ENCODE results near the gene GRIN3B.

Gene GRIN3B

GRCh38 chr19:953445-954271 is 46.6 kb upstream of the GRIN3B start:
- Histone ChIP-seq H3K9me3 (ENCODE audit: insufficient read depth, low read length) (no peaks in the 10 kb centered on the region), H3K79me2 (ENCODE audit: low read length) (peaks cover 64% of the 10 kb centered on the region), H2AFZ (ENCODE audit: low read depth, low read length) (no peak overlapping the region), H3K27me3 (ENCODE audit: low read depth, low read length) (no peaks in the 10 kb centered on the region), H3K36me3 (replicated peaks; ENCODE audit: low read depth, low read length) (no peaks in the 10 kb centered on the region), H3K4me1 (ENCODE audit: low read length) (peaks cover 66% of the 10 kb centered on the region), H4K20me1 (ENCODE audit: insufficient read depth, low read length) (peaks cover 16% of the 10 kb centered on the region; the same call in 1 of the 2 replicates), H3K27ac (ENCODE audit: low read length) (peak overlapping the region; percentile 74; the same call in 1 of the 2 replicates), H3K9ac (ENCODE audit: low read length) (peak overlapping the region; percentile 68), H3K4me3 (ENCODE audit: low read length) (peak overlapping the region; percentile 61), H3K4me2 (ENCODE audit: low read length) (peak overlapping the region; percentile 71)
- TF ChIP-seq EZH2phosphoT487 (IDR thresholded peaks at IDR 0.05; ENCODE audit: low read depth) (no peak), CTCF (IDR thresholded peaks at IDR 0.05; ENCODE audit: low read depth, low read length) (no peak)

- Histone ChIP-seq H3K4me1 (ENCODE audit: low read length) (peaks cover 60% of the 10 kb centered on the region), H3K4me2 (ENCODE audit: low read length) (peak overlapping the region; percentile 71), H3K4me3 (ENCODE audit: low read length) (peak overlapping the region; percentile 61), H3K79me2 (ENCODE audit: low read length) (peaks cover 62% of the 10 kb centered on the region), H3K9me3 (ENCODE audit: insufficient read depth, low read length) (no peaks in the 10 kb centered on the region), H3K9ac (ENCODE audit: low read length) (peak overlapping the region; percentile 49; the same call in 1 of the 2 replicates), H3K27me3 (ENCODE audit: low read depth, low read length) (no peaks in the 10 kb centered on the region), H4K20me1 (ENCODE audit: insufficient read depth, low read length) (peaks cover 22% of the 10 kb centered on the region; the same call in 1 of the 2 replicates), H3K36me3 (replicated peaks; ENCODE audit: low read depth, low read length) (no peaks in the 10 kb centered on the region), H2AFZ (ENCODE audit: low read depth, low read length) (no peak overlapping the region), H3K27ac (ENCODE audit: low read length) (peak overlapping the region; percentile 27)
- no peak for TF ChIP-seq EZH2phosphoT487 (IDR thresholded peaks at IDR 0.05; ENCODE audit: low read depth)
- no peak for TF ChIP-seq CTCF (IDR thresholded peaks at IDR 0.05; ENCODE audit: low read depth, low read length)
Observed at GRCh38 chr19:954272-954671, 45.9 kb upstream of the GRIN3B start.

- TF ChIP-seq EZH2phosphoT487 (IDR thresholded peaks at IDR 0.05; ENCODE audit: low read depth) (no peak), CTCF (IDR thresholded peaks at IDR 0.05; ENCODE audit: low read depth, low read length) (no peak)
- Histone ChIP-seq H3K27me3 (ENCODE audit: low read depth, low read length) (no peaks in the 10 kb centered on the region), H3K36me3 (replicated peaks; ENCODE audit: low read depth, low read length) (peaks cover 6% of the 10 kb centered on the region), H3K4me2 (ENCODE audit: low read length) (peak overlapping the region; percentile 71), H3K4me1 (ENCODE audit: low read length) (peaks cover 54% of the 10 kb centered on the region), H3K27ac (ENCODE audit: low read length) (peak overlapping the region; percentile 27), H4K20me1 (ENCODE audit: insufficient read depth, low read length) (peaks cover 28% of the 10 kb centered on the region; the same call in 1 of the 2 replicates), H3K9me3 (ENCODE audit: insufficient read depth, low read length) (no peaks in the 10 kb centered on the region), H3K9ac (ENCODE audit: low read length) (peak overlapping the region; percentile 49; the same call in 1 of the 2 replicates), H3K4me3 (ENCODE audit: low read length) (peak overlapping the region; percentile 61), H3K79me2 (ENCODE audit: low read length) (peaks cover 68% of the 10 kb centered on the region), H2AFZ (ENCODE audit: low read depth, low read length) (no peak overlapping the region)
Observed at GRCh38 chr19:954672-955494, 45.3 kb upstream of the GRIN3B start.

All from OCI-LY3 (cell line).